T-helper 1 cell treated with Interleukin-12 subunit alpha and Interleukin-12 subunit beta and Interleukin-4 antibody, amounts not matched to agents 30 ng/mL and 1 ng/mL, for 36 hours (primary cell): ENCODE results near the gene GH1. TPM values are rescaled to one million over a fixed set of nuclear protein-coding genes. Genes with fewer than 3 reads are reported as not detected.
"Not testable (repeated sequence)": the region's sequence is repeated elsewhere in the genome, so short reads cannot be mapped to it uniquely, and the experiment has no call there.

Experiments used
- intact Hi-C: fragments of 100-400 bp; cut with micrococcal nuclease; formaldehyde crosslinking; loops from one replicate; pipeline ENCODE4 v1.15.1; 2024
- total RNA-seq: library from RNA; stranded (reverse); gene quantifications from 2 replicates; pipeline ENCODE4 v1.2.3, GENCODE V29; 2022

Gene GH1
- total RNA-seq, 1 donor from 2014 or later = not detected

GRCh38 chr17:63928172-63928666, 9.6 kb upstream of the GH1 start:
- intact Hi-C loops = no loop called here

DNA sequence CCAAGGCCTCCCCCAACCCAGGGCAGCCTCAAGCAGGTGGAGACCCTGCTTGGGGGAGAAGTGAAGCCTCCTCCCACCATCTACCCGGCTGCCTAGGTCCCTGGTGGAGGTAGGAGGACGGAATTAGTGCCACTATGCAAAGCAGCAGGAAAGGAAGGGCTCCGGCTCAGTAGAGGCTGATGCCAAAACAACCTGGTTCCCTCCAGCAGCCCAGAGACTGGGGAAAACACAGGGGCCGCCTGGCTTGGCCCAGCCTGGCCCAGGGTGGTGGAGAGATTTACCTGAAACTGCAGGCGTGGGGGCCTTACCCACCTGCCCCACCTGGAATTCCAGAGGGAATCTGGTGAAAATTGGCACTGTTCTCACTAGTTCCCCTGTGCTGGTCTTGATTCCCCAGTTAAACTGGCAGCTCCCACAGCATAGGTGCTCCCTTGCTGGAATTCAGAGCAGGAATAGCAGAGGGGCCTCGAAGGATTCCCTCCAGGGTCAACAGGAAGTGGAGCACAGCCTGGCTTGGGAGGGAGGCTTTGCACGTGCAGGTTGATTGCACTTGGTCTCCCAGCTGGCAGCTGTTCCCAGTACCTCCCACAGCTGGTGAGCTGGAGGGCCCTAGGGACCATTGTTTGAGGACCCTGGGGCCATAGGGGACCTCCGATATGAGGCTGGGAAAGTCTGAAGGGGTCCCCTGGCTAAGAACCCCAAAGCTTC, 9.0 kb upstream of the GH1 start:
- intact Hi-C loops = no loop called here

- intact Hi-C loops = no loop called here
Observed at GRCh38 chr17:63926164-63926563, 7.5 kb upstream of the GH1 start.

- intact Hi-C loops = no loop called here
Observed at GRCh38 chr17:63925615-63926014, 7.0 kb upstream of the GH1 start.

DNA sequence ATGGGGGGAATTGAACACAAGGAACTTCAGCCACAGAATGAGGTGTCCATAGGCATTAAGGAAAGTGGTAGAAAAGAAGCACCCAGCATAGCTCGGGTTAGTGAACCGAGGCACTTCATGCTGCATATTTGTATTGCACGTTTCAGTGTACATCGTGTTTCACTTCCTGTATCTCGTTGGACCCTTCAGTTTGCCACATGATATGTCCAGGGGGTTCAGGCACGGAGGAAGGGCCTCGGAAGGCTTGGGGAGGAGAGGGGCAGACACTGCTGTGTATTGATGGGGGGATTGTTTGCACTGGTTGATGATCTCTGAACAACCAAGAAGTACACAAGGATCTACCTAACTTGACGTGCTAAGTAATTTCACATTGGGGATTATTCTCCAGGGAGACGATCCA, 3.8 kb upstream of the GH1 start:
- intact Hi-C loops = not testable (repeated sequence)

DNA sequence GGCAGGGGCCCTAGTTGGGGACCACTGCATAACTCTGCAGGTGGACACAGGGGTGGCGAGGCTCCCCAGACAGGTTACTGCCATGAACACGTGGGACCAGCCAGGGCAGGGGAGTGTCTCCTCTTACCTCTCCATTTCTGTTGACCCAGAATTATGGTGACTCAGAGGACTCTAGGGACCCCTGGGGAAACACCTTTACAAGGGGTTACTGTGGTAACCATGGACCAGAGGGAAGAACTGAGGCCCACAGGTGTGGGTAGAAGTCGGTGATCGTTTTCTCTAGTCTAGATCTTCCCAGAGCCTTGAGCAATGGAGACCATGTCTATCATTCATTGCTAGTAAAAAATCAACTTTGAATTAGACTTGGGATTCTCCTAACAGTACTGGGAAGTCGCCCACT, 2.1 kb upstream of the GH1 start:
- intact Hi-C loops = not testable (repeated sequence)

GRCh38 chr17:63920050-63920449, 1.4 kb upstream of the GH1 start:
- intact Hi-C loops = not testable (repeated sequence)

GRCh38 chr17:63919311-63919723, 678 bp upstream of the GH1 start:
- intact Hi-C loops = loop anchor here (1.0 to 2.0 kb wide), 7 partner anchors 12 to 363 kb away; no protein-coding TSS in a partner anchor

GRCh38 chr17:63918305-63918704, 334 bp downstream of the GH1 start:
- intact Hi-C loops = loop anchor here (2.0 kb wide), 1 partner anchor 364 kb away; no protein-coding TSS in a partner anchor

DNA sequence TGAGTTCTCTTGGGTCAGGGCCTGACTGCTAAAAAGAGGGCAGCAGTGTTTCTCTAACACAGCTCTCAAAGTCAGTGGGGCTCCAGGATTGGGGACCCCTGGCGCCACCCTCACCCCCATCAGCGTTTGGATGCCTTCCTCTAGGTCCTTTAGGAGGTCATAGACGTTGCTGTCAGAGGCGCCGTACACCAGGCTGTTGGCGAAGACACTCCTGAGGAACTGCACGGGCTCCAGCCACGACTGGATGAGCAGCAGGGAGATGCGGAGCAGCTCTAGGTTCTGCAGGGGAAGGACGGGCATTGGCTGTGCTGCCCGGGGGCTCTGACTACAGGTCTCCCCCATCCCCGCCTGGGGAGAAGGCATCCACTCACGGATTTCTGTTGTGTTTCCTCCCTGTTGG, 993 bp downstream of the GH1 start:
- intact Hi-C loops = loop anchor here (2.0 kb wide), 1 partner anchor 365 kb away; no protein-coding TSS in a partner anchor

- intact Hi-C loops = not testable (repeated sequence)
Observed at GRCh38 chr17:63917206-63917605, 1.4 kb downstream of the GH1 start.

DNA sequence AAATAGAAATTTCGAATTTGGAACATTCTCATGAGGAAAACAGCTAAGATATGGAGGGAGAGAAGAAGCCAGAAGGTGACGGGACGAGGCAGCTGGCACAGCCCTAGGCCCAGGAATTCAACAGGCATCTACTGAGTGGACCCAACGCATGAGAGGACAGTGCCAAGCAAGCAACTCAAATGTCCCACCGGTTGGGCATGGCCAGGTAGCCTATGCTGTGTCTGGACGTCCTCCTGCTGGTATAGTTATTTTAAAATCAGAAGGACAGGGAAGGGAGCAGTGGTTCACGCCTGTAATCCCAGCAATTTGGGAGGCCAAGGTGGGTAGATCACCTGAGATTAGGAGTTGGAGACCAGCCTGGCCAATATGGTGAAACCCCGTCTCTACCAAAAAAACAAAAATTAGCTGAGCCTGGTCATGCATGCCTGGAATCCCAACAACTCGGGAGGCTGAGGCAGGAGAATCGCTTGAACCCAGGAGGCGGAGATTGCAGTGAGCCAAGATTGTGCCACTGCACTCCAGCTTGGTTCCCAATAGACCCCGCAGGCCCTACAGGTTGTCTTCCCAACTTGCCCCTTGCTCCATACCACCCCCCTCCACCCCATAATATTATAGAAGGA, 2.0 kb downstream of the GH1 start:
- intact Hi-C loops = no loop called here

DNA sequence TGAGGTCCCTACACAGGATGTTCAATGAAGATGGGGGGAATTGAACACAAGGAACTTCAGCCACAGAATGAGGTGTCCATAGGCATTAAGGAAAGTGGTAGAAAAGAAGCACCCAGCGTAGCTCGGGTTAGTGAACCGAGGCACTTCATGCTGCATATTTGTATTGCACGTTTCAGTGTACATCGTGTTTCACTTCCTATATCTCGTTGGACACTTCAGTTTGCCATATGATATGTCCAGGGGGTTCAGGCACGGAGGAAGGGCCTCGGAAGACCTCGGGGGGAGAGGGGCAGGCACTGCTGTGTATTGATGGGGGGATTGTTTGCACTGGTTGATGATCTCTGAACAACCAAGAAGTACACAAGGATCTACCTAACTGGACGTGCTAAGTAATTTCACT, 2.9 kb downstream of the GH1 start:
- intact Hi-C loops = not testable (repeated sequence)

- intact Hi-C loops = no loop called here
Observed at GRCh38 chr17:63914471-63914870, 4.2 kb downstream of the GH1 start.

- intact Hi-C loops = loop anchor here (2.0 kb wide), 1 partner anchor 221 kb away; no protein-coding TSS in a partner anchor
Observed at GRCh38 chr17:63911657-63912100, 7.0 kb downstream of the GH1 start.

GRCh38 chr17:63911041-63911635, 7.5 kb downstream of the GH1 start, which contains the start of gene CSHL1:
TSS of gene CSHL1 (minus strand) at chr17:63911258. CDS start at chr17:63911196, 62 bp downstream.
- intact Hi-C loops = loop anchor here (2.0 kb wide), 1 partner anchor 222 kb away; no protein-coding TSS in a partner anchor

GRCh38 chr17:63910096-63910495, 8.5 kb downstream of the GH1 start:
- intact Hi-C loops = loop anchor here (2.0 kb wide), 1 partner anchor 223 kb away; no protein-coding TSS in a partner anchor

DNA sequence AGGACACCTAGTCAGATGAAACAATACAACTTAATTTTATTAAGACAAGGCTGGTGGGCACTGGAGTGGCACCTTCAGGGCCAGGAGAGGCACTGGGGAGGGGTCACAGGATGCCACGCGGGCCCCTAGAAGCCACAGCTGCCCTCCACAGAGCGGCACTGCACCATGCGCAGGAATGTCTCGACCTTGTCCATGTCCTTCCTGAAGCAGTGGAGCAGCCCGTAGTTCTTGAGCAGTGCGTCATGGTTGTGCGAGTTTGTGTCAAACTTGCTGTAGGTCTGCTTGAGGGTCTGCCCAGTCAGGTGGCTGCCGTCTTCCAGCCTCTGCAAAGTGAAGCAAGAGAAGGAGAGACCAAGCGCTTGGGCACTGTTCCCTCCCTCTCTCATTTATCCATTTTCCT, 9.1 kb downstream of the GH1 start:
- intact Hi-C loops = not testable (repeated sequence)

GRCh38 chr17:63907161-63907778, 11.4 kb downstream of the GH1 start:
- intact Hi-C loops = not testable (repeated sequence)

- intact Hi-C loops = not testable (repeated sequence)
Observed at GRCh38 chr17:63904796-63905195, 13.8 kb downstream of the GH1 start.

- intact Hi-C loops = not testable (repeated sequence)
Observed at GRCh38 chr17:63903787-63904201, 14.8 kb downstream of the GH1 start.
